ENCODE measurements around the gene MC5R.

DNA sequence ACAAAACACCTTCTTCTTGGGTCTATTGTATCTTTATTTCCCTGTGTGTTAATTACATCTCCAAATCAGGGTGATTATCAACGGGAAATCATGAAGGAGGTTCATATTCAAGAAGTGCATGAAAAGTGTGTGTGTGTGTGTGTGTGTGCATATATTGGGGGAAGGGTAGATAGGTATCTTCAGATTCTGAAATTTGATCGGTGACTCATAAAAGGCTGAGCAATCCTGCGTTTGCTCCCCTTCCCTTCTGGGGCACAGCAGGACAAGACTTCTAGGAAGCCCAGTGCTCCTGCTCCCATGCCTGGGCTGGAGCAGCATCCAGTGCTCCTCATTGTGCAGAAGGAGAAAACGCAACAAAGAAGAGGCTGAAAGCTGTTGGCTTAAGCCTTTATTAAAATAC, 25.8 kb downstream of the MC5R start:
- TF ChIP-seq, protein P1, sequence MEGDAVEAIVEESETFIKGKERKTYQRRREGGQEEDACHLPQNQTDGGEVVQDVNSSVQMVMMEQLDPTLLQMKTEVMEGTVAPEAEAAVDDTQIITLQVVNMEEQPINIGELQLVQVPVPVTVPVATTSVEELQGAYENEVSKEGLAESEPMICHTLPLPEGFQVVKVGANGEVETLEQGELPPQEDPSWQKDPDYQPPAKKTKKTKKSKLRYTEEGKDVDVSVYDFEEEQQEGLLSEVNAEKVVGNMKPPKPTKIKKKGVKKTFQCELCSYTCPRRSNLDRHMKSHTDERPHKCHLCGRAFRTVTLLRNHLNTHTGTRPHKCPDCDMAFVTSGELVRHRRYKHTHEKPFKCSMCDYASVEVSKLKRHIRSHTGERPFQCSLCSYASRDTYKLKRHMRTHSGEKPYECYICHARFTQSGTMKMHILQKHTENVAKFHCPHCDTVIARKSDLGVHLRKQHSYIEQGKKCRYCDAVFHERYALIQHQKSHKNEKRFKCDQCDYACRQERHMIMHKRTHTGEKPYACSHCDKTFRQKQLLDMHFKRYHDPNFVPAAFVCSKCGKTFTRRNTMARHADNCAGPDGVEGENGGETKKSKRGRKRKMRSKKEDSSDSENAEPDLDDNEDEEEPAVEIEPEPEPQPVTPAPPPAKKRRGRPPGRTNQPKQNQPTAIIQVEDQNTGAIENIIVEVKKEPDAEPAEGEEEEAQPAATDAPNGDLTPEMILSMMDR (IDR thresholded peaks at IDR 0.05): no peak
- no peak for TF ChIP-seq POLR2A (IDR thresholded peaks at IDR 0.05)
